Stimulated activated CD4-positive, alpha-beta T cell treated with anti-CD3 and anti-CD28 coated beads, TNF-alpha, amount 100 ng/mL, for 1 hour (primary cell): ENCODE data around the gene ZNF343.
"Not testable (repeated sequence)": the region's sequence is repeated elsewhere in the genome, so short reads cannot be mapped to it uniquely, and the experiment has no call there.

ENCODE experiments used
- DNase-seq, 3 donors: peaks; one replicate each; pipeline ENCODE4 v3.0.0-alpha.2; 2020; ENCODE audit warnings: low read depth in 3 of 3, low spot score in 1 of 3

The ZNF343 gene

GRCh38 chr20:2521369-2522305, 12.9 kb upstream of the ZNF343 start:
- DNase-seq: peak in 1 of 3 donors; percentile 43

GRCh38 chr20:2520617-2521016, 11.9 kb upstream of the ZNF343 start:
- DNase-seq: no peak

DNA sequence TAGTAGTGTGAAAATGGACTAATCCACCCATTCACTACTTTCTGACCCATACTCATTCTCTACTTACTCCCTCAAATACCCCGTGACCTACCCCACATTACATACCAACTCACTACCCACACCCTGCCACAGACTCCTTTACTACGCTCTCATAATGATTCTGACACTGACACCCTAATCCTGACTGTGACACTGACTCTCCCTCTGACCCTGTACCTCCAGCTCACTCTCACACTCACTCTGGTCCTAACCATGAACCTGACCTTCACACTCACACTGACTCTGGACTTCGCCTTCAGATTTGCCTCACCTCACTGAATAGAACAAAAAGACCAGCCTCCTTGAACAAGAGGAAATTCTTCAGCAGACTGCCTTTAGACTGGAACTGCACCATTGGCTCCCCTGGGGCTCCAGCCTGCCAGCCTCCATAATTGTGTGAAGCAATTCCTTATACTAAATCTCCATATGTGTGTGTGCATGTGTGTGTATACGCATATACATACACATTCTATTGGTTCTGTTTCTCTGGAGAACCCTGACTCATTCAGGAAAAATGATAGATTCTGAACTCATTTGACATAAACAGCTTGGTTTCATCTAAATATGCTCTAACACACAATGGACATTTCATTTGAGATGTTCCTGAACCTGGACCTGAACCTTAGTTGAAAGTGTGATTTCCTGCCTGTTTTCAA, 10.5 kb upstream of the ZNF343 start:
- no peak for DNase-seq

GRCh38 chr20:2518558-2518957, 9.8 kb upstream of the ZNF343 start:
- no peak for DNase-seq

- DNase-seq: no peak
Observed at GRCh38 chr20:2518096-2518495, 9.4 kb upstream of the ZNF343 start.

GRCh38 chr20:2516399-2516798, 7.7 kb upstream of the ZNF343 start:
- DNase-seq: no peak

- DNase-seq: no peak
Observed at GRCh38 chr20:2515203-2515602, 6.5 kb upstream of the ZNF343 start.

- no peak for DNase-seq
Observed at GRCh38 chr20:2509794-2510193, 1.1 kb upstream of the ZNF343 start.

DNA sequence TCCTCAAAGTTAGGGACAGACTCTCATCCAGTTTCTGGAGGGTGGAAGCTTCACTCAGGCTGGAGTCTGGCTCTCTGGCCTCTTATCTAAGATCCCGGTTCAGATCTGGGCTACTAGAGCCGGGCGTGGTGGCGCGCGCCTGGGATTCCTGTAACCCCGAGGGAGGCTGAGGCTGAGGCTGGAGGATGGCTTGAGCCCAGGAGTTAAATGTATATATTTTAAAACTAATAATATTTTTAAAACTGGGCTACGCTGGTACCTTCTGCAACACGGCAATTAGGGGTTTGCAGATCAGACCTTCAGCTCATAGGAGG, 710 bp upstream of the ZNF343 start:
- no peak for DNase-seq

DNA sequence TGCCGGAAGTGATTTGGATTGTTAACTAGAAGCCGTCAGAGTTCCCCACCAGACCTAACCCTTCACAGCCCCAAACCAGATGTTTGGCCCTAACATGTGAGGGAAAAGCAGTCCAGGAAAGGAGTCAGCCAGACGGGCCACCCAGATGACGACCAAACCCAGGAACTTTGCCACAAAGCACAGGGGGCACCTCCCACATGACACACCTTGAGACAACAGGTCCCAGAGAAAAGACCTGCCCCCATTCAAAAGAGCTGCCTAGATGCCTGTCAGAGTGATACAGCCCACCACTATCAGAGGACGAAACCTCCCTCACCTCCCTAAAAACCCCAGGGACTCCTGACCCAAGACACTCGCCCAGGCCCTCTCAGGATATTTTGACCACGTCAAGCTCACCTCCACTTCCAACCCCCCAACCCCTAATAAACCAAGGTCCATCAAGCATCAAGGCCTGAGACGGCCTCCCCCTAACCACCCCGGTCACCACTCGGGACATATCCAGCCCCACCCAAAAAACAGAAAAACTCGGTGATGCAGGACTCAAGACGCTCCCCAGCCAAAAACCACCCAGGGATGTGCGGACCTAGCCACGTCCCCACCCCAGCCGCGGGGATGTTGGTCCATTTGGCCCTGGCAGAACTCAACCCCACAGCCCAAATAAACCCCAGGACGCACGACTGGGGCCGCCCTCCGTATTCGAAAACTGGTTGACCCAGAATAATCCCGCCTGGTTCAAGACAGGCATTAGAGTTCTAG, 662 bp downstream of the ZNF343 start:
- DNase-seq: no peak

DNA sequence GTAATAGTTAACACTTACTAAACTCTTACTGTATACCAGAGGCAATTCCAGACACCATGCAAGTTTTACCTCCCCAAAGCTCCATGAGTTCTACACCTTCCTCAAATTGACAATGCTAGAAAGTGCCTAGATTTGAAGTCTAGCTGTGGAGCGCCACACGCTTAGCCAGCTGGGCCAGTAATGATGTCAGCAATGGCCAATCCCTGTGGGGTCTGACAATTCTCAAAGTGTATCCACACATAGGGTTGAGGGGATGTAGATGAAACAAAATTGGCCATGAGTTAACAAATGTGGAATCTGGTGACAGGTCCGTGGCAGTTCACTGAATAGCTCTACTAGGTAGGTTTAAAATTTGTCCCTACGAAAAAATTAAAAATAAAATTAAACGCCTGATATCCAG, 1.3 kb downstream of the ZNF343 start:
- DNase-seq: no peak

DNA sequence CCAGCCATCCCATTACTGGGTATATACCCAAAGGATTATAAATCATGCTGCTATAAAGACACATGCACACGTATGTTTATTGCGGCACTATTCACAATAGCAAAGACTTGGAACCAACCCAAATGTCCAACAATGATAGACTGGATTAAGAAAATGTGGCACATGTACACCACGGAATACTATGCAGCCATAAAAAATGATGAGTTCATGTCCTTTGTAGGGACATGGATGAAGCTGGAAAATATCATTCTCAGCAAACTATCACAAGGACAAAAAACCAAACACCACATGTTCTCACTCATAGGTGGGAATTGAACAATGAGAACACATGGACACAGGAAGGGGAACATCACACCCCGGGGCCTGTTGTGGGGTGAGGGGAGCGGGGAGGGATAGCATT, 2.3 kb downstream of the ZNF343 start:
- DNase-seq: not testable (repeated sequence)

DNA sequence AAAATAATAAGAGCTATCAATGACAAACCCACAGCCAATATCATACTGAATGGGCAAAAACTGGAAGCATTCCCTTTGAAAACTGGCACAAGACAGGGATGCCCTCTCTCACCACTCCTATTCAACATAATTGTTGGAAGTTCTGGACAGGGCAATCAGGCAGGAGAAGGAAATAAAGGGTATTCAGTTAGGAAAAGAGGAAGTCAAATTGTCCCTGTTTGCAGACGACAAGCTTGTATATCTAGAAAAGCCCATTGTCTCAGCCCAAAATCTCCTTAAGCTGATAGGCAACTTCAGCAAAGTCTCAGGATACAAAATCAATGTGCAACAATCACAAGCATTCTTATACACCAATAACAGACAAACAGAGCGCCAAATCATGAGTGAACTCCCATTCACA, 3.9 kb downstream of the ZNF343 start:
- DNase-seq: not testable (repeated sequence)

- not testable (repeated sequence) for DNase-seq
Observed at GRCh38 chr20:2502808-2503384, 5.8 kb downstream of the ZNF343 start.

DNA sequence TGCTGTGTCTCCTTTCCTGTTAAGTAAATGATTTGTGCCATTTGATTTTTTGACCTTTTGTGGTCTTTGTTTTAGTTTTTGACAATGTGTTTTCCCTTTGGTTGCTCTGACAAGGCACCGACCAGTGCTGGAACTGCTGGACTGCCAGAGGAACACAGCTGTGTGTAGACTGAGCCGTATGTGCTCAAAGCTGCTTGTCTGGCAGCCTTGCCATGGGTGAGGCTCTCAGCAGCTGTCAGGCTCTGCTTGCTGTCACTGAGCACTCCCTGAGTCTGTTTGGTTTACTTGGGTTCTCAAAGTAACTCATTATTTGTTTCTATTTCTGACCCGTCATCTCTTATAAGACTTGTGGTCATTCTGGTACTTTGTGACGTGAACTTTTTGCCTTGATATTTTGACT, 23.1 kb downstream of the ZNF343 start:
- no peak for DNase-seq

DNA sequence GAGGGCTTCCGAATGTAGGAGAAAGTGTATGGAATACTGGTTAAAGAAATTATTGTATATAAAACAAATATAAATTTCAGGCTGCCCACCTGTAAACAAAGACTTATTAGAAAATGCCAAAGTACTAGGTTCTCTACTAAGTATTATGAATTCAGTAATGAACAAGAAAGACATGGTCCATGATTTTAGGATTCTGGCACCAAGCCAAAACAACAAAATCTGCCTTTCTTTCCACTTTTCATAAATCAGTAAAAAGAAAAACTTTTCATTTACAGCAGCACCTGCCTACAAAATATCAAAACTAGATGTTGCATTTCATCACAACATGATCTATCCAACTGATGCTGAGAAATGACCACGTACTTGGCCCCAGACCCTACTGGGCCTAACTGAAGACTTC, 23.6 kb downstream of the ZNF343 start:
- DNase-seq: no peak

GRCh38 chr20:2483504-2483903, 25.2 kb downstream of the ZNF343 start:
- no peak for DNase-seq

- no peak for DNase-seq
Observed at GRCh38 chr20:2480381-2480780, 28.3 kb downstream of the ZNF343 start.

- no peak for DNase-seq
Observed at GRCh38 chr20:2476742-2477615, 31.7 kb downstream of the ZNF343 start.
